WERI-Rb-1 (cell line): ENCODE data around the gene USP13.

ENCODE experiments used
- DNase-seq: peaks from one replicate; pipeline ENCODE4 v3.0.0-alpha.2; 2020
- H3K27ac ChIP-seq: fragments of 250-450 bp; sonication (Bioruptor Pico); 2 replicates; pipeline ENCODE4 v1.5.1; 2020; ENCODE audit warnings: mild to moderate bottlenecking, moderate library complexity
- H3K27me3 ChIP-seq: fragments of 250-450 bp; sonication (Bioruptor Pico); 2 replicates; pipeline ENCODE4 v1.5.1; 2021; ENCODE audit warnings: mild to moderate bottlenecking, low read depth, moderate library complexity; ENCODE audit not compliant: insufficient read depth, severe bottlenecking
- H3K36me3 ChIP-seq: fragments of 250-450 bp; sonication (Bioruptor Pico); 2 replicates; pipeline ENCODE4 v1.5.1; 2020; ENCODE audit warnings: mild to moderate bottlenecking, moderate library complexity
- H3K4me3 ChIP-seq: 2 replicates; pipeline ENCODE4 v1.5.1; 2011; ENCODE audit warnings: low read depth, mild to moderate bottlenecking, control low read depth, low read length
- H3K9me3 ChIP-seq: fragments of 250-450 bp; sonication (Bioruptor Pico); 2 replicates; pipeline ENCODE4 v1.5.1; 2021; ENCODE audit warnings: mild to moderate bottlenecking, moderate library complexity; ENCODE audit not compliant: severe bottlenecking
- CTCF ChIP-seq: IDR thresholded peaks from 2 replicates; pipeline ENCODE4 v1.5.1; 2011; ENCODE audit warnings: low read depth, mild to moderate bottlenecking, control low read depth, inconsistent platforms, low read length

USP13 gene

GRCh38 chr3:179791793-179792192, 139.0 kb downstream of the USP13 start:
- Histone ChIP-seq H3K4me3 (no peak overlapping the region), H3K36me3 (no peaks in the 10 kb centered on the region), H3K27ac (no peak overlapping the region), H3K27me3 (no peaks in the 10 kb centered on the region), H3K9me3 (no peaks in the 10 kb centered on the region)
- no peak for TF ChIP-seq CTCF
- DNase-seq = no peak

- Histone ChIP-seq H3K27ac (no peak overlapping the region), H3K27me3 (no peaks in the 10 kb centered on the region), H3K9me3 (no peaks in the 10 kb centered on the region), H3K36me3 (no peaks in the 10 kb centered on the region), H3K4me3 (no peak overlapping the region)
- no peak for TF ChIP-seq CTCF
- DNase-seq = peak; percentile 51
Measured at GRCh38 chr3:179794355-179794754, 141.5 kb downstream of the USP13 start.

GRCh38 chr3:179796421-179796820, 143.6 kb downstream of the USP13 start:
- no peak overlapping the region for H3K4me3 ChIP-seq
- H3K27me3 ChIP-seq = no peaks in the 10 kb centered on the region
- no peak overlapping the region for H3K27ac ChIP-seq
- DNase-seq = no peak
- no peak for TF ChIP-seq CTCF
- no peaks in the 10 kb centered on the region for H3K9me3 ChIP-seq
- no peaks in the 10 kb centered on the region; the same call in 1 of the 2 replicates for H3K36me3 ChIP-seq

- Histone ChIP-seq H3K27me3 (no peaks in the 10 kb centered on the region), H3K4me3 (no peak overlapping the region), H3K9me3 (no peaks in the 10 kb centered on the region), H3K27ac (no peak overlapping the region), H3K36me3 (no peaks in the 10 kb centered on the region; the same call in 1 of the 2 replicates)
- DNase-seq = no peak
- no peak for TF ChIP-seq CTCF
Measured at GRCh38 chr3:179797192-179797591, 144.4 kb downstream of the USP13 start.

GRCh38 chr3:179801263-179801662, 148.4 kb downstream of the USP13 start:
- DNase-seq = no peak
- TF ChIP-seq CTCF = no peak
- H3K27ac ChIP-seq = no peak overlapping the region
- H3K36me3 ChIP-seq = peaks cover 4% of the 10 kb centered on the region
- H3K9me3 ChIP-seq = no peaks in the 10 kb centered on the region
- H3K27me3 ChIP-seq = no peaks in the 10 kb centered on the region
- H3K4me3 ChIP-seq = no peak overlapping the region

GRCh38 chr3:179801856-179802255, 149.0 kb downstream of the USP13 start:
- DNase-seq = no peak
- TF ChIP-seq CTCF = no peak
- H3K27ac ChIP-seq = no peak overlapping the region

More at GRCh38 chr3:179801856-179802255, 149.0 kb downstream of the USP13 start:
- H3K36me3 ChIP-seq = peaks cover 4% of the 10 kb centered on the region
- no peaks in the 10 kb centered on the region for H3K9me3 ChIP-seq
- H3K4me3 ChIP-seq = no peak overlapping the region
- H3K27me3 ChIP-seq = no peaks in the 10 kb centered on the region
